Endothelial cell of umbilical vein (primary cell): ENCODE results near the gene CEACAM20. TPM values are rescaled to one million over a fixed set of nuclear protein-coding genes. Genes with fewer than 3 reads are reported as not detected.

ENCODE experiments used
- BruUV-seq: library from RNA; stranded (reverse); fragments of 400-500 nt; replicated peaks from 2 replicates; lab custom pipeline; 2021; lab: Mats Ljungman, UMichigan
- CTCF ChIA-PET: fragments of 300-600, 350-600 bp; sonication (Branson Sonifier 250); formaldehyde crosslinking; loops from one replicate; lab custom pipeline; 2021; ENCODE audit warnings: antibody characterized with exemption, inconsistent platforms; lab: Charles Lee
- POLR2A ChIA-PET: fragments of 300-600, 350-600 bp; sonication (Branson Sonifier 250); formaldehyde crosslinking; loops from one replicate; lab custom pipeline; 2021; ENCODE audit warnings: antibody characterized with exemption, inconsistent platforms; lab: Charles Lee
- DNase-seq: peaks from one replicate; pipeline ENCODE4 v3.0.0-alpha.2; 2011; ENCODE audit warnings: low read depth, low spot score
- FAIRE-seq: peaks from 2 replicates; lab custom pipeline; 2011; peaks lifted over from hg19 to GRCh38; lab: Jason Lieb, UNC
- H2AFZ ChIP-seq: 2 replicates; pipeline ENCODE4 v1.6.0; 2012; ENCODE audit warnings: low read depth, low read length, control low read depth, inconsistent platforms
- H3K27ac ChIP-seq: 2 replicates; pipeline ENCODE4 v1.5.1; 2011; ENCODE audit warnings: low read depth, mild to moderate bottlenecking, control low read depth, low read length, moderate library complexity; ENCODE audit not compliant: insufficient read depth
- H3K27me3 ChIP-seq, 2 experiments: 2 replicates each; pipeline versions ENCODE4 v1.6.0 to v1.6.1; 2011; ENCODE audit warnings: low read length in 2 of 2, mixed read lengths in 1 of 2; ENCODE audit not compliant: control insufficient read depth in 2 of 2, insufficient read depth in 2 of 2
- H3K36me3 ChIP-seq, 2 experiments: 2 replicates in 1 of 2; 3 replicates in 1 of 2; pipeline ENCODE4 v1.5.1; 2011; ENCODE audit warnings: low read length in 2 of 2, mild to moderate bottlenecking in 1 of 2, moderate library complexity in 1 of 2; ENCODE audit not compliant: control insufficient read depth in 2 of 2, insufficient read depth in 2 of 2; ENCODE audit errors: extremely low read depth in 1 of 2
- H3K4me1 ChIP-seq: 3 replicates; pipeline ENCODE4 v1.5.1; 2011; ENCODE audit warnings: mild to moderate bottlenecking, low read length; ENCODE audit not compliant: control insufficient read depth, insufficient read depth; ENCODE audit errors: extremely low read depth
- H3K4me2 ChIP-seq: 2 replicates; pipeline ENCODE4 v1.6.1; 2011; ENCODE audit warnings: low read length, control low read depth, mixed read lengths; ENCODE audit not compliant: insufficient read depth
- H3K4me3 ChIP-seq, 3 experiments: fragments of 200-600 bp in 1 of 3; sonication (generic), shearing (Covaris generic) in 1 of 3; replicated peaks in 1 of 3; 2 replicates each; pipeline ENCODE4 v1.5.1; 2011 to 2016; ENCODE audit warnings: control low read depth in 3 of 3, low read length in 3 of 3, mild to moderate bottlenecking in 2 of 3, inconsistent platforms in 1 of 3, low read depth in 1 of 3, moderate library complexity in 1 of 3; ENCODE audit not compliant: insufficient read depth in 1 of 3
- H3K79me2 ChIP-seq: 2 replicates; pipeline ENCODE4 v1.6.0; 2012; ENCODE audit warnings: low read length, inconsistent platforms; ENCODE audit not compliant: control insufficient read depth, insufficient read depth
- H3K9ac ChIP-seq: replicated peaks from 2 replicates; pipeline ENCODE3; 2011; ENCODE audit warnings: low read length, control low read depth; ENCODE audit not compliant: insufficient read depth; ENCODE audit errors: extremely low read depth
- H3K9me1 ChIP-seq: replicated peaks from 3 replicates; pipeline ENCODE4 v1.6.0; 2011; ENCODE audit warnings: mild to moderate bottlenecking, low read length; ENCODE audit not compliant: control insufficient read depth, insufficient read depth; ENCODE audit errors: extremely low read depth
- H3K9me3 ChIP-seq: replicated peaks from 2 replicates; pipeline ENCODE4 v1.5.1; 2012; ENCODE audit warnings: low read length, inconsistent platforms; ENCODE audit not compliant: control insufficient read depth, insufficient read depth
- H4K20me1 ChIP-seq: replicated peaks from 2 replicates; pipeline ENCODE3; 2011; ENCODE audit warnings: mild to moderate bottlenecking, low read length; ENCODE audit not compliant: control insufficient read depth, insufficient read depth; ENCODE audit errors: extremely low read depth
- EZH2 ChIP-seq: IDR thresholded peaks from 2 replicates; pipeline ENCODE4 v1.6.1; 2012; ENCODE audit warnings: borderline replicate concordance, low read depth, mild to moderate bottlenecking, moderate library complexity, low read length, inconsistent platforms; ENCODE audit not compliant: severe bottlenecking
- FOS ChIP-seq: IDR thresholded peaks from 2 replicates; pipeline ENCODE4 v1.6.1; 2011; ENCODE audit warnings: mild to moderate bottlenecking, low read length, moderate library complexity, borderline replicate concordance; ENCODE audit not compliant: insufficient read depth
- GATA2 ChIP-seq: IDR thresholded peaks from 2 replicates; pipeline ENCODE4 v1.7.0; 2011; ENCODE audit warnings: low read depth, mild to moderate bottlenecking, moderate library complexity, mixed read lengths, low read length; ENCODE audit not compliant: insufficient read length, insufficient read depth
- JUN ChIP-seq: IDR thresholded peaks from 2 replicates; pipeline ENCODE4 v1.6.1; 2011; ENCODE audit warnings: borderline replicate concordance, low read depth; ENCODE audit not compliant: insufficient read length, insufficient read depth
- MYC ChIP-seq: IDR thresholded peaks from one replicate; pipeline ENCODE4 v1.6.1; 2011; ENCODE audit warnings: mild to moderate bottlenecking, low read depth, low read length
- POLR2A ChIP-seq: IDR thresholded peaks from 2 replicates; pipeline ENCODE4 v1.6.1; 2012; ENCODE audit warnings: low read depth, mild to moderate bottlenecking, control low read depth, low read length
- POLR2AphosphoS5 ChIP-seq: IDR thresholded peaks from 2 replicates; pipeline ENCODE4 v1.6.1; 2012; ENCODE audit warnings: low read depth, mild to moderate bottlenecking, control low read depth, low read length, moderate library complexity; ENCODE audit not compliant: insufficient read depth
- dilution Hi-C: fragments of 300-500 bp; cut with MboI; formaldehyde crosslinking; loops from one replicate; pipeline ENCODE4 v1.15.0; 2019; ENCODE audit warnings: low sequenced_read_pairs; ENCODE audit not compliant: extremely low pct_ligation_motif_present
- intact Hi-C: fragments of 100-400 bp; cut with micrococcal nuclease; formaldehyde crosslinking; loops from one replicate; pipeline ENCODE4 v1.10.0; 2022
- polyA plus RNA-seq, 4 experiments: library from polyadenylated mRNA; depleted of rRNA in 3 of 4; stranded (reverse) in 3 of 4; unstranded in 1 of 4; fragments of >200 nt; gene quantifications; 2 replicates each; pipeline versions ENCODE4 v1.2.1 to v1.2.3, GENCODE V29; 2011 to 2012; ENCODE audit warnings: missing spikeins in 1 of 4
- total RNA-seq: library from RNA; stranded (reverse); gene quantifications from 2 replicates; pipeline ENCODE4 v1.2.3, GENCODE V29; 2021
- TF ChIP-seq, protein P1 (sequence below): IDR thresholded peaks from 2 replicates; pipeline ENCODE4 v1.6.1; 2011; ENCODE audit not compliant: insufficient read depth, insufficient read length
- TF ChIP-seq, protein P2 (sequence below), 2 donors: IDR thresholded peaks; 1 replicate in 1 of 2; 2 replicates in 1 of 2; pipeline ENCODE4 v1.5.1; 2011; ENCODE audit warnings: low read length in 2 of 2, mild to moderate bottlenecking in 2 of 2, moderate library complexity in 2 of 2, control low read depth in 1 of 2, inconsistent platforms in 1 of 2, low read depth in 1 of 2; ENCODE audit not compliant: insufficient read depth in 1 of 2; ENCODE audit errors: extremely low read depth in 1 of 2

CEACAM20 gene
- total and polyA plus RNA-seq, 2 donors (not counting 3 experiments of a cell fraction or from before 2014, with no cell fraction given), result 0.06 TPM; not detected in 1

DNA sequence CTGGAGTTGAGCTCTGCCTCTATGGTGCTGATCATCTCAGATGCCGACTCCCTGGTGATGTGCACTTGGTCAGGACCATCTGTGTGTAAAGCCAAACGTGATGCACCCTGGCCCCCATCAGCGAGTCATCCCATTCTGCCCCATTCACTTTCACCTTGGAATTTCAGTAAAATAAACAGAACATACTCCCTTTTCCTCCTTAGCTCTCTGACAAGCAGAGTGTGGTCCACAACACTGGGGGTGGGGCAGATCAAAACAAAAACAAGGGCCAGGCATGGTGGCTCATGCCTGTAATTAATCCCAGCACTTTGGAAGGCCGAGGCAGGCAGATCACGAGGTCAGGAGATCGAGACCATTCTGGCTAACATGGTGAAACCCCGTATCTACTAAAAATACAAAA lies 12.3 kb downstream of the CEACAM20 start:
- POLR2A ChIA-PET, result no interaction called here
- no peak for FAIRE-seq

More for the DNA sequence above, 12.3 kb downstream of the CEACAM20 start:
- no peak overlapping the region for H3K4me2 ChIP-seq
- no peaks in the 10 kb centered on the region for H3K79me2 ChIP-seq
- no peaks in the 10 kb centered on the region for H3K4me1 ChIP-seq
- H3K36me3 ChIP-seq, result no peaks in the 10 kb centered on the region
- H3K9me3 ChIP-seq, result no peaks in the 10 kb centered on the region
- intact Hi-C loops, result no loop called here
- no peak overlapping the region for H2AFZ ChIP-seq
- no peak overlapping the region for H3K4me3 ChIP-seq
- no peak for DNase-seq
- CTCF ChIA-PET, result interaction anchor here (0.6 to 1.4 kb wide), 4 partner anchors 9 to 53 kb away, joined by 3 to 4 read pairs (median 4); no protein-coding TSS in a partner anchor
- no peaks in the 10 kb centered on the region for H4K20me1 ChIP-seq
- no peaks in the 10 kb centered on the region for H3K9me1 ChIP-seq
- no peaks in the 10 kb centered on the region for H3K27me3 ChIP-seq
- no peak overlapping the region for H3K9ac ChIP-seq
- TF ChIP-seq POLR2AphosphoS5 (no peak), EZH2 (no peak), MYC (no peak), FOS (no peak), GATA2 (no peak), POLR2A (no peak), JUN (no peak)
- TF ChIP-seq, protein P1, sequence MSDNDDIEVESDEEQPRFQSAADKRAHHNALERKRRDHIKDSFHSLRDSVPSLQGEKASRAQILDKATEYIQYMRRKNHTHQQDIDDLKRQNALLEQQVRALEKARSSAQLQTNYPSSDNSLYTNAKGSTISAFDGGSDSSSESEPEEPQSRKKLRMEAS, result no peak
- TF ChIP-seq, protein P2, sequence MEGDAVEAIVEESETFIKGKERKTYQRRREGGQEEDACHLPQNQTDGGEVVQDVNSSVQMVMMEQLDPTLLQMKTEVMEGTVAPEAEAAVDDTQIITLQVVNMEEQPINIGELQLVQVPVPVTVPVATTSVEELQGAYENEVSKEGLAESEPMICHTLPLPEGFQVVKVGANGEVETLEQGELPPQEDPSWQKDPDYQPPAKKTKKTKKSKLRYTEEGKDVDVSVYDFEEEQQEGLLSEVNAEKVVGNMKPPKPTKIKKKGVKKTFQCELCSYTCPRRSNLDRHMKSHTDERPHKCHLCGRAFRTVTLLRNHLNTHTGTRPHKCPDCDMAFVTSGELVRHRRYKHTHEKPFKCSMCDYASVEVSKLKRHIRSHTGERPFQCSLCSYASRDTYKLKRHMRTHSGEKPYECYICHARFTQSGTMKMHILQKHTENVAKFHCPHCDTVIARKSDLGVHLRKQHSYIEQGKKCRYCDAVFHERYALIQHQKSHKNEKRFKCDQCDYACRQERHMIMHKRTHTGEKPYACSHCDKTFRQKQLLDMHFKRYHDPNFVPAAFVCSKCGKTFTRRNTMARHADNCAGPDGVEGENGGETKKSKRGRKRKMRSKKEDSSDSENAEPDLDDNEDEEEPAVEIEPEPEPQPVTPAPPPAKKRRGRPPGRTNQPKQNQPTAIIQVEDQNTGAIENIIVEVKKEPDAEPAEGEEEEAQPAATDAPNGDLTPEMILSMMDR (IDR thresholded peaks at IDR 0.05; ENCODE audit: extremely low read depth in 1 of 2, insufficient read depth in 1 of 2, low read depth in 1 of 2, low read length in 2 of 2), result no peak
- dilution Hi-C loops, result no loop called here
- no TSS peak for BruUV-seq
- H3K27ac ChIP-seq, result no peak overlapping the region
